Tibial nerve (tissue), 4 donors: ENCODE results near the gene HGS.

ENCODE experiments used
- EP300 ChIP-seq, 2 donors: sonication (generic); formaldehyde crosslinking; IDR thresholded peaks; one replicate each; pipeline ENCODE4 v1.6.1; 2017; ENCODE audit warnings: antibody characterized with exemption in 2 of 2, mild to moderate bottlenecking in 1 of 2
- POLR2A ChIP-seq, 2 donors: fragments of 450-650 bp; IDR thresholded peaks; one replicate each; pipeline ENCODE4 v1.6.1; 2017; ENCODE audit warnings: antibody characterized with exemption in 2 of 2, mild to moderate bottlenecking in 2 of 2, moderate library complexity in 2 of 2
- TF ChIP-seq, protein P1 (sequence below), 5 experiments: fragments of 200-600 bp in 3 of 5; fragments of 450-650 bp in 2 of 5; sonication (generic) in 3 of 5; IDR thresholded peaks; one replicate each; pipeline ENCODE4 v1.5.1; 2016 to 2019; ENCODE audit warnings: antibody characterized with exemption in 5 of 5, mild to moderate bottlenecking in 3 of 5, moderate library complexity in 2 of 5

DNA sequence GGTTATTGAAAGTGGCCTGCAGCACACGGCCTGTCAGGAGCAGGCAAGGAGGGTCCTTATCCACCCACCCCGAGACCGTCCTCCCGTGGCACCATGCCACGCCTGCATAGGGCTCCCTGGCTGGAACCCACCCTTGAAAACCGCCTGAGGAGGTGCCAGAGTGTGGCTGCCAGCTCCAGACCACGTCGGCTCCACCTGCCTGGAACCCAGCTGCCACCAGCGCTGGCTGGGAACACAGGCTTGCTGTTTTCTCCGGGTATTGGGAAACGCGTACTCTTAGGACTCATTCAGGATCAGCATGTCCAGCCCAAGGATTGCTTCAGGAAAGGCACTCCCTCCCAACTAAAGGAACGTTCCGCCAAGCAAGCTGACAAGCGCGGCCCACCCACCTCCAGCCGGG, 6.9 kb upstream of the HGS start:
- TF ChIP-seq, protein P1, sequence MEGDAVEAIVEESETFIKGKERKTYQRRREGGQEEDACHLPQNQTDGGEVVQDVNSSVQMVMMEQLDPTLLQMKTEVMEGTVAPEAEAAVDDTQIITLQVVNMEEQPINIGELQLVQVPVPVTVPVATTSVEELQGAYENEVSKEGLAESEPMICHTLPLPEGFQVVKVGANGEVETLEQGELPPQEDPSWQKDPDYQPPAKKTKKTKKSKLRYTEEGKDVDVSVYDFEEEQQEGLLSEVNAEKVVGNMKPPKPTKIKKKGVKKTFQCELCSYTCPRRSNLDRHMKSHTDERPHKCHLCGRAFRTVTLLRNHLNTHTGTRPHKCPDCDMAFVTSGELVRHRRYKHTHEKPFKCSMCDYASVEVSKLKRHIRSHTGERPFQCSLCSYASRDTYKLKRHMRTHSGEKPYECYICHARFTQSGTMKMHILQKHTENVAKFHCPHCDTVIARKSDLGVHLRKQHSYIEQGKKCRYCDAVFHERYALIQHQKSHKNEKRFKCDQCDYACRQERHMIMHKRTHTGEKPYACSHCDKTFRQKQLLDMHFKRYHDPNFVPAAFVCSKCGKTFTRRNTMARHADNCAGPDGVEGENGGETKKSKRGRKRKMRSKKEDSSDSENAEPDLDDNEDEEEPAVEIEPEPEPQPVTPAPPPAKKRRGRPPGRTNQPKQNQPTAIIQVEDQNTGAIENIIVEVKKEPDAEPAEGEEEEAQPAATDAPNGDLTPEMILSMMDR (IDR thresholded peaks at IDR 0.05), result no peak
- TF ChIP-seq POLR2A (IDR thresholded peaks at IDR 0.05), result no peak
- TF ChIP-seq EP300 (IDR thresholded peaks at IDR 0.05), result no peak
